ENCODE data around the gene ZKSCAN8. TPM values are rescaled to one million over a fixed set of nuclear protein-coding genes. Genes with fewer than 3 reads are reported as not detected.

Gene ZKSCAN8
- polyA plus RNA-seq, 1 donor (not counting 4 experiments of a cell fraction or from before 2014, with no cell fraction given): 6.4 TPM

DNA sequence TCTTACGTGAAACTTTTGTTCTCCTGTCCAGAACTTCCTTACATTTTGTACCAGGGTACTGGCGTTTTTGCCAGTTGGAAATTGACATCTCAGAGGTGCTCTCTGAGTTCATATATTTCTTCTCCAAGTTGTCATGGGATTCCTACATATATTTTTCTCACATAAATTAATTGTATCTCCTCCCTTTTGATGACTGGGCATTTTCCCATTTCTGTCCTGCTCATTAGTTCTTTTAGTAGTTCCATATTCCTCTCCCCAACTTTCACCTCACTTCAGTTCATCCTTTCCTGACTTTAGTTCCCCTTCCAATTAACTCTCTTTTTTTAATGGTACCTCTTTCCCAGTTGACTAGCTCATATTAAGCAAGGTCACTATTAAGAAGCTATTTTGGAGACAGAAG, 10.8 kb downstream of the ZKSCAN8 start:
- Histone ChIP-seq H3K79me2 (ENCODE audit: control insufficient read depth, insufficient read depth, low read length) (no peaks in the 10 kb centered on the region), H3K27me3 (ENCODE audit: control insufficient read depth, extremely low read depth, insufficient read depth, low read length) (no peaks in the 10 kb centered on the region), H4K20me1 (ENCODE audit: control insufficient read depth, extremely low read depth, insufficient read depth, low read length) (no peaks in the 10 kb centered on the region), H3K4me1 (ENCODE audit: control insufficient read depth, extremely low read depth, insufficient read depth, low read length) (no peaks in the 10 kb centered on the region), H3K36me3 (ENCODE audit: control insufficient read depth in 2 of 2, extremely low read depth in 1 of 2, insufficient read depth in 2 of 2, low read length in 2 of 2) (peaks cover 21 to 27% of the 10 kb centered on the region in 2 experiments), H3K9ac (ENCODE audit: control insufficient read depth, extremely low read depth, insufficient read depth, low read length) (no peak overlapping the region), H2AFZ (ENCODE audit: control insufficient read depth, low read length) (no peak overlapping the region), H3K9me3 (ENCODE audit: control insufficient read depth, low read depth, low read length) (no peaks in the 10 kb centered on the region), H3K4me2 (ENCODE audit: control insufficient read depth, extremely low read depth, insufficient read depth, low read depth, low read length) (no peak overlapping the region), H3K27ac (ENCODE audit: control insufficient read depth, insufficient read depth, low read length) (no peak overlapping the region), H3K4me3 (ENCODE audit: control insufficient read depth in 2 of 3, extremely low read depth in 1 of 3, insufficient read depth in 2 of 3, low read depth in 1 of 3, low read length in 3 of 3) (no peak overlapping the region), H3K9me1 (ENCODE audit: control insufficient read depth, extremely low read depth, insufficient read depth, low read length) (no peaks in the 10 kb centered on the region)
- dilution Hi-C loops (cut with MboI; ENCODE audit: extremely low pct_ligation_motif_present, low sequenced_read_pairs): no loop called here
- no peak for TF ChIP-seq EZH2 (IDR thresholded peaks at IDR 0.05; ENCODE audit: low read length)
- TF ChIP-seq, protein P1, sequence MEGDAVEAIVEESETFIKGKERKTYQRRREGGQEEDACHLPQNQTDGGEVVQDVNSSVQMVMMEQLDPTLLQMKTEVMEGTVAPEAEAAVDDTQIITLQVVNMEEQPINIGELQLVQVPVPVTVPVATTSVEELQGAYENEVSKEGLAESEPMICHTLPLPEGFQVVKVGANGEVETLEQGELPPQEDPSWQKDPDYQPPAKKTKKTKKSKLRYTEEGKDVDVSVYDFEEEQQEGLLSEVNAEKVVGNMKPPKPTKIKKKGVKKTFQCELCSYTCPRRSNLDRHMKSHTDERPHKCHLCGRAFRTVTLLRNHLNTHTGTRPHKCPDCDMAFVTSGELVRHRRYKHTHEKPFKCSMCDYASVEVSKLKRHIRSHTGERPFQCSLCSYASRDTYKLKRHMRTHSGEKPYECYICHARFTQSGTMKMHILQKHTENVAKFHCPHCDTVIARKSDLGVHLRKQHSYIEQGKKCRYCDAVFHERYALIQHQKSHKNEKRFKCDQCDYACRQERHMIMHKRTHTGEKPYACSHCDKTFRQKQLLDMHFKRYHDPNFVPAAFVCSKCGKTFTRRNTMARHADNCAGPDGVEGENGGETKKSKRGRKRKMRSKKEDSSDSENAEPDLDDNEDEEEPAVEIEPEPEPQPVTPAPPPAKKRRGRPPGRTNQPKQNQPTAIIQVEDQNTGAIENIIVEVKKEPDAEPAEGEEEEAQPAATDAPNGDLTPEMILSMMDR (optimal IDR thresholded peaks at IDR 0.05 in 1 of 3, IDR thresholded peaks at IDR 0.05 in 1 of 3, conservative IDR thresholded peaks at IDR 0.05 in 1 of 3; ENCODE audit: extremely low read depth in 1 of 3, insufficient read depth in 2 of 3, low read length in 3 of 3): no peak
- DNase-seq (ENCODE audit: low read depth, low spot score) (no peak), FAIRE-seq (no peak)

GRCh38 chr6:28153546-28153945, 11.9 kb downstream of the ZKSCAN8 start:
- H3K4me2 ChIP-seq (ENCODE audit: control insufficient read depth, extremely low read depth, insufficient read depth, low read depth, low read length): no peak overlapping the region
- H3K4me3 ChIP-seq (ENCODE audit: control insufficient read depth in 2 of 3, extremely low read depth in 1 of 3, insufficient read depth in 2 of 3, low read depth in 1 of 3, low read length in 3 of 3): no peak overlapping the region
- H3K27ac ChIP-seq (ENCODE audit: control insufficient read depth, insufficient read depth, low read length): no peak overlapping the region
- FAIRE-seq: no peak
- dilution Hi-C loops (cut with MboI; ENCODE audit: extremely low pct_ligation_motif_present, low sequenced_read_pairs): no loop called here
- H3K9me3 ChIP-seq (ENCODE audit: control insufficient read depth, low read depth, low read length): no peaks in the 10 kb centered on the region
- H4K20me1 ChIP-seq (ENCODE audit: control insufficient read depth, extremely low read depth, insufficient read depth, low read length): no peaks in the 10 kb centered on the region
- H3K79me2 ChIP-seq (ENCODE audit: control insufficient read depth, insufficient read depth, low read length): no peaks in the 10 kb centered on the region
- H3K27me3 ChIP-seq (ENCODE audit: control insufficient read depth, extremely low read depth, insufficient read depth, low read length): no peaks in the 10 kb centered on the region
- no peaks in the 10 kb centered on the region for H3K4me1 ChIP-seq (ENCODE audit: control insufficient read depth, extremely low read depth, insufficient read depth, low read length)
- H3K9me1 ChIP-seq (ENCODE audit: control insufficient read depth, extremely low read depth, insufficient read depth, low read length): no peaks in the 10 kb centered on the region
- TF ChIP-seq, protein P1 (optimal IDR thresholded peaks at IDR 0.05 in 1 of 3, IDR thresholded peaks at IDR 0.05 in 1 of 3, conservative IDR thresholded peaks at IDR 0.05 in 1 of 3; ENCODE audit: extremely low read depth in 1 of 3, insufficient read depth in 2 of 3, low read length in 3 of 3): no peak
- no peak for TF ChIP-seq EZH2 (IDR thresholded peaks at IDR 0.05; ENCODE audit: low read length)
- no peak overlapping the region for H2AFZ ChIP-seq (ENCODE audit: control insufficient read depth, low read length)
- no peak for DNase-seq (ENCODE audit: low read depth, low spot score)
- no peak overlapping the region for H3K9ac ChIP-seq (ENCODE audit: control insufficient read depth, extremely low read depth, insufficient read depth, low read length)
- peaks cover 16 to 27% of the 10 kb centered on the region in 2 experiments for H3K36me3 ChIP-seq (ENCODE audit: control insufficient read depth in 2 of 2, extremely low read depth in 1 of 2, insufficient read depth in 2 of 2, low read length in 2 of 2)
